Lower leg skin (tissue), 3 donors: ENCODE results near the gene CSN3.
"Not testable (repeated sequence)": the region's sequence is repeated elsewhere in the genome, so short reads cannot be mapped to it uniquely, and the experiment has no call there.

Experiments
- POLR2A ChIP-seq, 2 donors: fragments of 450-650 bp; IDR thresholded peaks; one replicate each; pipeline ENCODE4 v1.6.1; 2016 to 2017; ENCODE audit warnings: antibody characterized with exemption in 2 of 2, mild to moderate bottlenecking in 1 of 2, moderate library complexity in 1 of 2
- TF ChIP-seq, protein P1 (sequence below), 3 donors: fragments of 450-650 bp; IDR thresholded peaks; one replicate each; pipeline ENCODE4 v1.5.1; 2016; ENCODE audit warnings: antibody characterized with exemption in 3 of 3, mild to moderate bottlenecking in 3 of 3, moderate library complexity in 2 of 3

DNA sequence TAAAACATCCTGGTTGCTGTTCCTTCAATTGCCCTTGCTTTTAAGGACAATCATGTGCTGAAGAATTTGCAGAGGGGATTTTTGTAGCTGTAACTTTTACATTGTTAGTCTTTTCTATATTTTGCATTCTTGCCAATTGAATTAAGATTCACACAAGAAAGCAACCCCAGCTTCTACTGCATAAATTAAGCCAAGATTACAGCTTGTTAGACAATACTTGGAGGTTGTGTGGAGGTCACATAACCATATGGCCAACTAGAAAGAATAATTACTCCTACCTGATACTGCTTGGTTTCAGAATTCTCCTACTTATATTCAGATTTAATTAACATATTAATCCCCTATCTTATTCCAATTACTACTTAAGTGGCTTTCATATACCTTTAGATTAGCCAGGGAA is 20.6 kb upstream of the CSN3 start:
- TF ChIP-seq, protein P1, sequence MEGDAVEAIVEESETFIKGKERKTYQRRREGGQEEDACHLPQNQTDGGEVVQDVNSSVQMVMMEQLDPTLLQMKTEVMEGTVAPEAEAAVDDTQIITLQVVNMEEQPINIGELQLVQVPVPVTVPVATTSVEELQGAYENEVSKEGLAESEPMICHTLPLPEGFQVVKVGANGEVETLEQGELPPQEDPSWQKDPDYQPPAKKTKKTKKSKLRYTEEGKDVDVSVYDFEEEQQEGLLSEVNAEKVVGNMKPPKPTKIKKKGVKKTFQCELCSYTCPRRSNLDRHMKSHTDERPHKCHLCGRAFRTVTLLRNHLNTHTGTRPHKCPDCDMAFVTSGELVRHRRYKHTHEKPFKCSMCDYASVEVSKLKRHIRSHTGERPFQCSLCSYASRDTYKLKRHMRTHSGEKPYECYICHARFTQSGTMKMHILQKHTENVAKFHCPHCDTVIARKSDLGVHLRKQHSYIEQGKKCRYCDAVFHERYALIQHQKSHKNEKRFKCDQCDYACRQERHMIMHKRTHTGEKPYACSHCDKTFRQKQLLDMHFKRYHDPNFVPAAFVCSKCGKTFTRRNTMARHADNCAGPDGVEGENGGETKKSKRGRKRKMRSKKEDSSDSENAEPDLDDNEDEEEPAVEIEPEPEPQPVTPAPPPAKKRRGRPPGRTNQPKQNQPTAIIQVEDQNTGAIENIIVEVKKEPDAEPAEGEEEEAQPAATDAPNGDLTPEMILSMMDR (IDR thresholded peaks at IDR 0.05): not testable (repeated sequence)
- TF ChIP-seq POLR2A (IDR thresholded peaks at IDR 0.05): not testable (repeated sequence)
